NCI-H82 treated with DMSO at 0.1 percent for 48 hours (cell line): Measurements from ENCODE around the gene PITPNM3.

ENCODE experiments used
- DNase-seq: peaks from one replicate; lab custom pipeline; 2025; ENCODE audit not compliant: unreplicated experiment; lab: John Stamatoyannopoulos, UW

The PITPNM3 gene

DNA sequence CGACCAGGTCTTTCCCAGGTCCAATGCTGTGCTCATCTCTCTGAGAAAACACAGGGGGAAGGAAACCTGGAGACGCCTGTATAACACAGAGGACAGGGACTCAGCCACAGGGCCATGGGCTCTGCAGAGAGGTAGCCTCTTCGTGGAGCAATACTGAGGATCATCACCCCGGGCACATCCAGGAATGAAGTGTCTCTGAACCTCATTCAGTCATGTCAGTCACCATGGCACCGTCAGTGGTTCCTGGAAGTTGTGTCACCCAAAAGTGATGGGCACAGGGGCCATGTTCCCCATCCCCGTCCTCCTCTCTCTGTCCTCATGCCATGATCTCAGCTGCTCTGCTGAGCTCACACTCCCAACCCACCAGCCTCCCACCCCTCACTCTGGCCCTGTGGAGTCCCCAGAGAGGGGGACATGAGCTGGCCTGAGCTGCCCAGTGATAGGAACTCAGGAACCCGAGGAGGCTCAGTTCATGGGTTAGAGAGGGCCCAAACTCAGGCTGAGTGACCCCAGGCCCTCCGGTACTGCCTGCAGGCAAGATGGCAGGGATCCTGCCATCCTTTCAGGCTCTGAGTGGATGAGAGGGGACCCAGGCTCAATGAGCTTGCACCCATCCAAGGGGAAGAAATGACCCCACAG, 53.4 kb downstream of the PITPNM3 start:
- no peak for DNase-seq

DNA sequence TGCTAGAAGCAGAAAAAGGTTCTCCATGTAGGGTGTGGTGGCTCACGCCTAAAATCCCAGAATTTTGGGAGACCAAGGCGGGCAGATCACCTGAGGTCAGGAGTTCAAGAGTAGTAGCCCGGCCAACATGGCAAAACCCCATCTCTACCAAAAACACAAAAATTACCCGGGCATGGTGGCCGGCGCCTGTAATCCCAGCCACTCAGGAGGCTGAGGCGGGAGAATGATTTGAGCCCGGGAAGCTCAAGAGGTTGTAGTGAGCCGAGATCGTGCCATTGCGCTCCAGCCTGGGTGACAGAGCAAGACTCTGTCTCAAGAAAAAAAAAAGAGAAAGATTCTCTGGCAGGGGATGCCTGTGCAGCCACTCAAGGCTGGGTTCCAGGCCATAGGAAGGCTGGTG, 54.2 kb downstream of the PITPNM3 start:
- DNase-seq: no peak

DNA sequence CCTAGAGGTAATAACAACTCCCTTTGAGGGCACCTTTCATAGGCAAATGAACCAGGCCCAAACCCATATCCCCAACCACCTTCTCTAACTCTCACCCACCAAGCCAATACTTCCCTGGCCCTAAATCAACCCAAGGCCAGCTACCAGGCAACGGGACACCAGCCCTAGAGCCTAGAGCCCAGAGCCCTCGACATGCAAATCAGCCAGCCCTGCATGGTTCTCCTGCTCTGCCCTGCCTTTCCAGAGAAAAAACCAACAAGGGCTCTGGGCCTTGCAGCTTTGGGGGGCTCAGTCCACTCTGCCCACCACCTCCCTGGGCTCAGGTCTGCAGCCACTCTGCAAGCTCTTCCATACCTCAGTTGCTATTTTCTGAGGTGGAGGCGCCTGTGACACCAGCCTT, 55.0 kb downstream of the PITPNM3 start:
- no peak for DNase-seq

DNA sequence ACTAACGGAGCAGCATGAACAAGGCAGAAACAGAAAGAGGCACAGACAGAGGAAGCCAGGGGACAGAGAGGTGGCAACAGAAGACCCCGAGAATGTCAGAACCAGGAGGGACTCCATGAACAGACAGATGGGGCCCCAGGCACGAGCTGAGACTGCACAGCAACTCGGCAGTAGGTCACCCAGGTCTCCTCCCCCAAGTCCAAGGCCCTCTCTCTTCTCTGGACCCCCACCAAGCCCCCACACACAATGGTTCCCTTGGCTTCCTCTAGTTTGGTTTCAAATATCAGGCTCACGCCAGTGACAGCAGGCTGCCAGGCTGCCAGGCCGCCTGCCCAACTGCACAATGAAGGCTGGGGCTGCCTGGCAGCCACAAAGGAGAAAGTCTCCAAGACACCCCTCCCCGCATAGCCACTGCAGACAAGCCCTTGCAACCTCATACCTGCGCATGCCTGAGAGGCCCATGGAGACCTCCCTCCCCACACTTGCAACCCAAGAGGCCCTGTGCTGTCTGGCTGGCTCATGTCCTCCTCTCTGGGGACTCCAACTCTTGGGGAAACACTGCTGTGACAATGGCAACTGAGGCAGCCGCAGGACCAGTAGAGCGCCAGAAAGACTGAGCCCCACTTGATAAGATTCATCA, 57.3 kb downstream of the PITPNM3 start:
- no peak for DNase-seq

DNA sequence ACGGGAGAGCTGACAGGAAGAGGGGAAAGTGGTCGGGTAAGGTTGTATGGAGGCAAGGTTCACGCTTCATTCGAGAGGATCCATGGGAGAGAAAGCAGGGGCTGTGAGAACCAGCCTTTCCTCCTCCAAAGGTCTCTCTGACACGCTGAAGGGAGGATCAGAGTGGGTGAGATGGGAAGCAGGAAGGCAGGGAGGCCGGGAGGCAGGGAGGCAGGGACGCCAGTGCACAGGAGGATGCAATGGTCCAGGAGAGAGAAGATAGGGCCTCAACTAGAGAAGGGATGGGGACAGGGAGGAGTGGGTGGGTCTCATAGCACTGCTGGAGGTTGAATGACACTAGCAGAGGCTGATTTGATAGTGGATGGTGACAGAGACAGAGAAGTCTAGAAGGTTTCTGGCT, 58.0 kb downstream of the PITPNM3 start:
- DNase-seq: no peak

DNA sequence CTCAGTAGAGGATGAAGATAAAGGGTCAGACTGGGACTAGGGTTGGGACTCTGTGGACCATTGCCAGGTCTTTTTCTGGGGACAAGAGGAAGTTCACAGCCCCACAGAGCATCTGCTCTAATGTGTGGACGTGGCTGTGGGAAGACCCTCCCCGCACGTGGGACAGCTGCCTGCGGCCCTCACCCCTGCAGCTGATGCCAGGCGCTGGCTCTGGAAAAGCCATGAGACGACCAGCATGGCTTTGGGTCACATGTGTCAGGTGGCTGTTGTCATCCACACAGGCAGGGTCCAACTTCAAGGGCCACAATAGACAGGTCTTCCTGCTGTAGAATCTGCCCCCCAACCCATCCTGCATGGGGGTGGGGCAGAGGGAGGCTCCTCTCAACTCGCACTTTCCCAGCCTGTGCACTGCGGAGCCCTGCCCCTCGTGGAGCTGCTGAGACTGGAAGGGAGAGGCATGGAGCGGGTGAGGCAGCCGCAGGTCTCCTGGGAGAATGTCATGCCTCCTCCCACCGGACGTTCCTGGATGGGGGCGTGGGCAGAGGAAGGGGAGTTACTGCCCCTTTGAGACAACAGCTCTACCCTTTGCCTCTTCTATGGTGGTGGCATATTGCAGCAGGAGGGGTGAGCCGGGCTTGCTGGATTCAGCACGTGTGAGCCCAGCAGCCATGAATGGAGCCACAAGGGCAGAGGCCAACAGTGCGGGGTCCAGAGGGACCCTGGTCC, 58.7 kb downstream of the PITPNM3 start:
- no peak for DNase-seq

DNA sequence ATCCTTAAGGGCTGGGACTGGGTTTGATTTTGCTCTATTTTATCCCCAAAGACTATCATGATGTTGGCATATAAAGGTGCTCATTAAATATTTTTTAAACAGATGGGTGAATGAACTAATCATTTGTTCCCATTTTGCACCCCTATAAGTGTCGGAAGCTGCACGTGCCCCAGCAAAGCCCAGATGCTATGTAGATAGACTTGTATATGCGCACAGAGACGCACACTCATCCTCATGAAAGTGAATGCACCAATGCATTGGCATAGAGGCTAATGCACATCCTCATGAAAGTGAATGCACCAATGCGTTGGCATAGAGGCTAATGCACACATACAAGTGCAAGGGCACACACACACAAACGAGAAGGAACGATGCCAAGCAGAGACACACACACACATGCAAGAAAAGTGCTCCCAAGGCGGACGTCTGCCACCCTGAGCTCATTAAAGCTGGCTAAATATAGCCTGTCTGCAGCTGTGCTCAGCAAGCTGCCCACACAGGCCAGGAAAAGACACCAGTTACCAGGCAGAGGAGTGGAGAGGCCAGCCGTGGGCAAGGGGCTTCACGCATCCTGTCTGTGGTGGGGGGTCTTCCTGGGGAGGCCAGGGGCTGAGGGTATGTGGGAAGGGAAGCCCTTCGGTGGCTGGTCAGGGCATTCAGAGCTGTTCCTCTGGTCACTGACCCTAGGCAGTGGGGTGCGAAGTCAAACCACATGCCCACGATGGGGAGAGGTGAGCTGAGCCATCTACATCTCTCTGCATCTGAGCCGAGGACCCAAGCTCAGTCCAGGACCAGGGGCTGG, 59.5 kb downstream of the PITPNM3 start:
- peak; percentile 49 for DNase-seq

DNA sequence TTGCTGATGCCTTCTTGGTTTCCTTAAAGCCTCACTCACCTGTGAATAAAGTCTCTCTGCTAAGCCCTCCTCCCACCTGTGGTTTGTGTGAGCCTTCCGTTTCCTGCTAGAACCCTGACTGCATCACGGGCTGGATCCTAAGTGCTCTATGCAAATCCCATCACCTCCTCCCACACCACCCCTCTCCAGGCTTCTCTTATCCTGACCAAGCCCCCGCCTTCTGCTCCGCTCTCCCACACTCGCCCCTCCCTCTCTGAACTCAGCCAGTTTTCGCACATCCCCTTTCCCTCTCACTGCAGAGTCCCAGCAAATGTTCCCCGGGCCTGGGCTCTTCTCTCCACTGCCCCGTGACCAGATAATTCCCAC, 60.3 kb downstream of the PITPNM3 start:
- DNase-seq: peak; percentile 88

DNA sequence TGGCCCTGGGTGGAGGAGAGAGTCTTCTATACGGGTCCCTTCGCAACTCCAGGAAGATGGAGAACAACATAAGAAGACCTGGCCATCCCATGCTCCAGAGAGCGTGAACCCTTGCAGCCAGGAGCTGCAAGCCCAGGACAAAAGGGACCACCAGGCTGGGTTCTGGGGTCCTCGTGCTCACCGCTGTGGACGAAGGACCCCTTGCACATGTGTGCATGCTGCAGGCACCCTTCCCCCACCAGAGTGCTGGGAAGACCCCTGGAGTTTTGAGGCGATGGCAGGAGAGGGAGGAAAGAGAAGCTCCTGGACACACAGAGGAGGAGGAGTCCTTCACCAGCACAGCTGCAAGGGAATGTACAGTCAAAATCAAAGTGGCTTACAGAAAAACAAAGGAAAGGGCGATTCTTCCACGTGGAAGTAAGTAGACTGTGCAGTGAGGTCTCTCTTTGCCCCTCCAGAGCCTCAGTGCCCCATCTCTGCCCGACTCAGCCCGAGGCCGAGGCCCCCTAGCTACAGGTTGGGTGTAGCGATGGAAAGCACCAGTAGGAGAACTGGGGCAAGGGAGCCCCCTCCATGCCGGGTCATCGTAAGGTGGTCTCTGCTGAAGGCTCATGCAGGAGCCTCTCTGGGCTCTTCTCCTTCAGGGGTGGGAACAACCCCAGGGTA, 60.8 kb downstream of the PITPNM3 start:
- no peak for DNase-seq

DNA sequence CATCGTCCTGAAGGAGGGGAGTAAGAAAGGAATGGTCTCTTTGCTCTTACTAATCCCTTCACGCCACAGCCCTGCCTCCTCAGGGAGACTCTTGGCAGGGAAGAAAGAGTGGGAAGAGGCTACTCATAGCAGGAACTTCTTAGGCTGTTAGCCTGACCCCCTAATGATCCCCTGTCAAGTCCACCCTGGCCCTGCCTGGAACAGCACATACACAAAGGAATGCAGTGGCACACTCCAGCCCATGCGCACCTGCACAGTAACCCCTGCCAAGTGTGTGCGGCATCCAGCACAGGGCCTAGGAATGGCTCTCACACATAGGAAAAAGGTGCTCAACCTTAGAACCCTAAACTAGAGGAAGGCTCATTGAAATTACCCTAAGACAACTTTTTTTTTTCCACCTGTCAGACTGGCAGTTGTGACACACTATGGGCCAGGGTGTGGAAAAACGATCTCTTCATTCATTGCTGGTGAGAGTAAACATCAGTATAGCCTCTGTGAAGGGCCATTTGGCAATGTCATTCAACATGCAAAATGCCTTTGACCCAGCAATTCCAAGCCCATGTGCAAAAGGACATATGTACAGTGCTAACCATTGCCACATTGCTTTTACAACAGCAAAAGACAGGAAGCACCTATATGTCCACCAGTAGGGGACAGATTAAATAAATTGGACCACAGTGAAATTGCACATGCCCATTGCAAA, 62.0 kb downstream of the PITPNM3 start:
- no peak for DNase-seq

DNA sequence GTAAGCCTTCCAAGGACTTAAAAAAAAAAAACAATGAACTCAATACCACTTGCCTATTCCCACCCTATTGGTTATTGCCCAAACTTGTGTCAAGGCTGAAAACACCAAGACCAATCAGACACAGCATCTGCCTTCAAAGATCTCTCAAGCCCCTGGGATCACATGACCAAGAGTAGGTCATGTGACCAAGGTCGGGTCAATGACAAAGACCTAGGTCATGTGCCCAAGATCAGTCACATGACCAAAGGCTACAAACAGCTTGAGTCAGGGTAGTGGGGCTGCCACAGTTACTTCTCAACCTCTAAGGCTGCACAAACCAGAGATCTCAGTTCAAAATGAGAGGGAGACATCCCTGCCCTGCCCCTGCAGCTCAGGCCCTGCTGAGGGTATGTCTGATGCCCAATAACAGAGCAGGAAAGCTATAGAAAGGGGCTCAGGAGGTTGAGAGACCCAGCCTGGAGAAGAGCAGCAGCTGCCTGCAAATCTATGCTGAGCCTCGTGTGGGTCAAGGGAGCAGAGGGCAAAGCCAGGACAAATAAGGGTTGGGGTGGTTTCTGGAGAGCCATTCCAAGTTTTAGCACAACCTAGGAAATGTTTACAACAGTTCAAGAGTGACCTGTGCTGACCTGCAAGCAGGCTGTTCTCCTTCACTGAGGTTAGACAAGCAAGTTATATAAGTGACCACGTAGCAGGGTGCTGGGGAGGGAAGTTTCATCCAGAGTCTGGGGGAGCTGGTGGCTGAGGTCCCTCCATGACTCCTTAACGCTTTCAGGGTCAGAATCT, 63.3 kb downstream of the PITPNM3 start:
- no peak for DNase-seq

DNA sequence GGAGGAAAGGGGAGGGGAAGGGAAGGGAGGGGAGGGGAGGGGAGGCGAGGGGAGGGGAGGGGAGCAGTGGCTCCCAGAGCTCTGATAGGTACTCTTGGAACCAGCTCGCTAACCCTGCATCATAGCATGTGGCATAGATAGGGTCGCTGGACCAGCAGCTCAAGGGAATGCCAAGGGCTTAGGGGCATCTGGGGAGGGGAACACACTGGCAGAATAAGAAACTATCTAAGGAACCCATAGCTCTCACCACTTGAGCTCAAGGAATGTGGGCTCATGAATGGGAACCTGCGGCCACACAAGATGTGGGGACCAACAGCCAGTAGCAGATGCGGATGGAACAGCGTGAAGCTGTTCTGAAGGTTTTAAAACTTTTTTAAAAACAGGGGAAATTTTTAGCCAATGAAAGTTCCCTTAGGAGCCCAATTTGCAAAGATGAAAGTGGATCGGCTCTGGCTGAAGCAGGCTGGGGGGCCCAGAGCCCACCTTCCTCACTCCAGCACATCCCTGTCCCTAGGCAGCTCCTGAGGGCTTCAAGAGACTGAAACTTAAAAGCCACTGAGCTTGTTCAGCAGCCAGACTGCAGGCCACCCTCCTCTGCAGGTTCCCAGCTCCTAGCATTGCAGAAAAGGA, 65.2 kb downstream of the PITPNM3 start:
- DNase-seq: no peak

DNA sequence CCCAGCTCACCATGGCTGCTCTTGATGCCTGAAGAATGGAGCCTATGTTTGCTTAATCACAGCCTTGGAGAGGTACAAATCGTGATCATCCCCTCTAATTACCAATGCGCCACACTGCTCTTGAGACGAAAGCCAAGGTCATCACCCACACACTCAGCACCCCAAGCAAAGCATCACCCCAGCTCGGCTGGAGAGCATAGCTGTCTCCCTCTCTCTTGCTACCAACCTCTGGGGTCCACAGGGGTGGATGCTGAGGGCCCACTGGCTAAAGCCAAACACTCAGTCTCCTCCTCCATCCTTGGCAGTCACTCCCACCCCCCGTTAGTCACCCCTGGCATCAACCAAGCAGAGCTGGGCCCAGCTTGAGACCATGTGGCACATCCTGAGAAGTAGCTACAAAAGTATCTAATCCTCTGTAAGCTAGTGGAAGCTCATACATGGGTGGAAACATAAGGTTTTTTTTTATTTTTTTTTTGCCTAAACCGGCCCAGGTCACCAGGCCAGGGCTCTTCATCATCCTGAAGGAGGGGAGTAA, 67.3 kb downstream of the PITPNM3 start:
- no peak for DNase-seq

DNA sequence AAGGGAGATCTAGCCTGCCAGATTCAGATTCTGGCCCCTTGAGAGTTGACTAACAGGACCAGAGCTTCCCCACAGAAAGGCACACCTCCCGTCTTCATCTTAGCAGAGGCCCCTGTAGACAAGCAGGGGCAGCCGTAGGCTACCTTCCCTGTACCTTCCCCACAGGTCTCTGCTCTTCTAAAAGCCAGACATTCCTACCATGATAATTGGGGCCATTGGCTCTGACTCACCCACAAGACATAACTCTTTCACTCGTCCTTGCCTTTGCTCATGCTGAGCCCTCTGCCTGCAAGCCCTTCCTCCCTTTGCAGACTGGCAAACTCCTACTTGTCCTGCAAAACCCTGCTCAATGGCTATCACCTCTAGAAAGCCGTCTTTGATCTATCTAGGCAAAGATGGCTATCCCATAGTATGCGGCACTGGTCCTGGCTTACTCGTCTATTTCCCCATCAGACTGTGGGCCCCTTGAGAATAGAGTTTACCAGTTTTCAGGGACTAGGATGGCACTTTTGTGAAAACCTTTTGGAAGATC, 68.3 kb downstream of the PITPNM3 start:
- DNase-seq: no peak

DNA sequence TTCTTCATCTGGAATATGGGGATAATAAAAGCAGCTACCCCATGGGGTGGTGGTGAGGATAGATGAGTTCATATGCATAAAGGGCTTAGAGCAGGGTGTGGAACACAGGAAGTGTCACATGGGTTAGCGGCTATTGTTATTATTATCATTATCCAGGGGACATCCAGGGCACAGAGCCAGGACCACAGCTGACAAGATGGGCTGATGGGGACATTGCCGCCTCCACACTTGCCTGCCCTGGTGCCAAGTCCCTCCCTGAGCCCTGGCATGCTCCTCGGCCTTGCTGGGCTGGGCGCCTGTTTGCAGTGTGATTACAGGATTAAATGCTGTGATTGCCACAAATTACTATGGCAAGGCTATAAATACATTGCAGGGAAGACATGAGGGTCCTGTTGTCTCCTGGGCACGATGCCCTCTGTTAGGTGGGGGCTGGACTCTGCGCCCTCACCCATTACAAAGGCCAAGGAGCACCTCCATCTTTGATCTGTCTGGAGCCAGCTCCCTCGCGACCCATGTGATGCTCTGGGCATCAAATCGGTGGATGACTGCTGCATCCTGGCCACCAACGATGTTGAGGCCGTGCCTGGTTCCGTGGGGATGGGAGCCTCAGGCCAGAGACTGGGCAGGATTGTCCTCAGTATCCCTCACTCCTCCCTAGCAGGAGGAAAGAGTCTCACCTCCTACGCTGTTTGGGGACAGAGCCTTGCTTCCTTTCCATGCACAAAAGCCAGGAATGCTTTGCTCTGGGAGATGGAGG, 68.9 kb downstream of the PITPNM3 start:
- DNase-seq: no peak

DNA sequence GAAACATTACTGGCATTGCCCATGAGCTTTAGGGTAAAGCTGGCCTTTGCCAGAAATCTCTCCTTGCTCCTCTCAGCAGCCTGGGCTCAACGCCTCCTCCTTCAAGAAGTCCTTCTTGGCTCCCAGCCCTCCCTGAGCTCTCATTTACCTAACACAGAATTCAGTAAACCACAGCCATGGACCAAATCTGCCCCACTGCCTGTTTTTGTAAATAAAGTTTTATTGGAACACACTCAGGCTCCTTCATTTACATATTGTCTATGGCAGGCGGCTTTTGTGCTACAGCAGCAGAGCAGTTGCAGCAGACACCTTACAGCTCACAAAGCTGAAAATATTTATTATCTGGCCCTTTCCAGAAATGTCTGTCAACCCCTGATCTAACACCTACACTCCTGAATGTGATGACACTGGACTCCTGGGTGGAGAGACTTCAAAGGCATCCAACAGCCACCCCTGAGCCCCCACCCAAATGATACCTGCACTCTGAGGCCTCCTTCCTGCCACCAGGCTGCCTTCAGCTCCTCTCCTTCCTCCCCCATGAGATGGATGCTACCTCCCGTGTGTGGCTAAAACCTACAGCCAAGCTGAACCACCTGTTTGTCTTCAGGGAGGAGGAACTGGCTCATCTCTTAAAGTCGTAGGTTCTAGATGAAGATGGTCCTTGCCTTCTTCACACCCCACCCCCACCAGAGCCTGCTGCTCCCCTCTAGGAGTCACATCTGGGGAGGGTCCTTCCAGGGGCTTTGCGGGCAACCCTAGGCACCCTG, 70.5 kb downstream of the PITPNM3 start:
- DNase-seq: no peak

DNA sequence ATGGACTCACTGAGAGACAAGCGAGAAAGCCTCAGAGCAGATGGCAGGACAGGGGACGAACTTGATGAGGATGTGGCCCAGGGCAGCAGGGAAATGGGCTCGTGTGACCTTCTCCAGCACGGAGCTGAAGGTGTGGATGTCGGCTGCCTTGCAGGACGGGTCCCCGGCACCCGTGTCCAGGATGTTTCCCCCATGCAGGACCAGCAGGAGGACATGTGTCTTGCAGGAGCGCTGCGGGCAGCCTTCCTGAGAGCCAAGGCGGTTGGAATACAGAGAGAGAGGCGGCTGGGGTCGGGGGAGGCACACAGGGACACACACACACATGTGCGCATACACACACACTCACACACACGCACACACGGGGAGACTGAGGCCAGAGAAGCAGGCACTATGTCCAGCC, 72.8 kb downstream of the PITPNM3 start:
- no peak for DNase-seq
